H9 (cell line): ENCODE results near the gene SPDYE1. TPM values are rescaled to one million over a fixed set of nuclear protein-coding genes. Genes with fewer than 3 reads are reported as not detected.

Experiments used
- DNase-seq: peaks from one replicate; pipeline ENCODE4 v3.0.0-alpha.2; 2017
- H2AFZ ChIP-seq: one replicate; pipeline ENCODE4 v1.6.1; 2013; ENCODE audit warnings: mild to moderate bottlenecking, low read length, control low read depth, moderate library complexity
- H2AK5ac ChIP-seq: 2 replicates; pipeline ENCODE4 v1.6.1; 2013; ENCODE audit warnings: low read length, control low read depth, mixed read lengths; ENCODE audit not compliant: insufficient read length
- H2BK120ac ChIP-seq: one replicate; pipeline ENCODE4 v1.6.1; 2013; ENCODE audit warnings: low read depth, mild to moderate bottlenecking, low read length, control low read depth, inconsistent platforms; ENCODE audit not compliant: poor library complexity, severe bottlenecking
- H2BK12ac ChIP-seq: 2 replicates; pipeline ENCODE4 v1.6.1; 2013; ENCODE audit warnings: low read length, control low read depth, mixed read lengths, low read depth; ENCODE audit not compliant: insufficient read length
- H2BK15ac ChIP-seq: 2 replicates; pipeline ENCODE4 v1.6.1; 2013; ENCODE audit warnings: low read depth, low read length, control low read depth
- H2BK20ac ChIP-seq: one replicate; pipeline ENCODE4 v1.6.1; 2013; ENCODE audit warnings: low read depth, mild to moderate bottlenecking, low read length, control low read depth, inconsistent platforms; ENCODE audit not compliant: poor library complexity, severe bottlenecking
- H2BK5ac ChIP-seq: 2 replicates; pipeline ENCODE4 v1.6.1; 2013; ENCODE audit warnings: low read length, control low read depth, mixed read lengths; ENCODE audit not compliant: insufficient read length
- H3K14ac ChIP-seq: 2 replicates; pipeline ENCODE4 v1.6.1; 2013; ENCODE audit warnings: low read length, control low read depth; ENCODE audit not compliant: insufficient read depth
- H3K18ac ChIP-seq: 2 replicates; pipeline ENCODE4 v1.6.1; 2013; ENCODE audit warnings: low read depth, mild to moderate bottlenecking, mixed read lengths, low read length, control low read depth; ENCODE audit not compliant: insufficient read length
- H3K23ac ChIP-seq: 2 replicates; pipeline ENCODE4 v1.6.1; 2013; ENCODE audit warnings: low read length, control low read depth, mixed read lengths, low read depth; ENCODE audit not compliant: insufficient read length
- H3K23me2 ChIP-seq: 2 replicates; pipeline ENCODE4 v1.6.1; 2013; ENCODE audit warnings: low read depth, mild to moderate bottlenecking, mixed read lengths, low read length, control low read depth; ENCODE audit not compliant: insufficient read length, poor library complexity, severe bottlenecking
- H3K27ac ChIP-seq: 2 replicates; pipeline ENCODE4 v1.5.1; 2013; ENCODE audit warnings: low read length, control low read depth, mixed read lengths, low read depth; ENCODE audit not compliant: insufficient read length
- H3K27me3 ChIP-seq: 2 replicates; pipeline ENCODE4 v1.6.1; 2013; ENCODE audit warnings: low read length, control low read depth, inconsistent platforms; ENCODE audit not compliant: insufficient read depth
- H3K4ac ChIP-seq: 2 replicates; pipeline ENCODE4 v1.6.1; 2013; ENCODE audit warnings: low read depth, mild to moderate bottlenecking, control low read depth, inconsistent platforms, low read length, moderate library complexity
- H3K4me1 ChIP-seq: 2 replicates; pipeline ENCODE4 v1.6.1; 2013; ENCODE audit warnings: low read length, control low read depth, inconsistent platforms; ENCODE audit not compliant: insufficient read depth
- H3K4me2 ChIP-seq: 2 replicates; pipeline ENCODE4 v1.6.1; 2013; ENCODE audit warnings: low read length, control low read depth, mixed read lengths; ENCODE audit not compliant: insufficient read length, insufficient read depth
- H3K56ac ChIP-seq: 2 replicates; pipeline ENCODE4 v1.6.1; 2013; ENCODE audit warnings: low read depth, mild to moderate bottlenecking, mixed read lengths, low read length, control low read depth; ENCODE audit not compliant: insufficient read length
- H3K79me1 ChIP-seq: 2 replicates; pipeline ENCODE4 v1.6.1; 2013; ENCODE audit warnings: low read depth, mild to moderate bottlenecking, moderate library complexity, low read length, control low read depth, inconsistent platforms; ENCODE audit not compliant: insufficient read depth, poor library complexity, severe bottlenecking
- H3K79me2 ChIP-seq: 2 replicates; pipeline ENCODE4 v1.6.1; 2013; ENCODE audit warnings: low read length, control low read depth, inconsistent platforms; ENCODE audit not compliant: insufficient read depth
- H3K9ac ChIP-seq: 2 replicates; pipeline ENCODE4 v1.6.1; 2013; ENCODE audit warnings: low read length, control low read depth, mixed read lengths; ENCODE audit not compliant: insufficient read length; ENCODE audit errors: extremely low read depth
- H3K9me3 ChIP-seq: one replicate; pipeline ENCODE4 v1.6.1; 2013; ENCODE audit warnings: low read depth, low read length, inconsistent platforms; ENCODE audit not compliant: control insufficient read depth
- H3T11ph ChIP-seq: one replicate; pipeline ENCODE4 v1.6.1; 2013; ENCODE audit warnings: mild to moderate bottlenecking, low read length, control low read depth, inconsistent platforms
- H4K20me1 ChIP-seq: one replicate; pipeline ENCODE4 v1.6.1; 2013; ENCODE audit not compliant: control insufficient read depth, insufficient read length, insufficient read depth
- H4K5ac ChIP-seq: 2 replicates; pipeline ENCODE4 v1.6.1; 2013; ENCODE audit warnings: low read depth, mild to moderate bottlenecking, mixed read lengths, low read length, control low read depth; ENCODE audit not compliant: insufficient read length
- H4K8ac ChIP-seq: replicated peaks from 2 replicates; pipeline ENCODE4 v1.6.1; 2013; ENCODE audit warnings: low read length, control low read depth, mixed read lengths, low read depth; ENCODE audit not compliant: insufficient read length
- H4K91ac ChIP-seq: 2 replicates; pipeline ENCODE4 v1.6.1; 2013; ENCODE audit warnings: low read depth, mild to moderate bottlenecking, moderate library complexity, mixed read lengths, low read length, control low read depth; ENCODE audit not compliant: insufficient read length
- H3K27ac Mint-ChIP-seq, 3 experiments: 2 replicates in 2 of 3; 3 replicates in 1 of 3; pipeline ENCODE4 v1.8.0; 2020 to 2021; ENCODE audit warnings: mixed read lengths in 3 of 3, mild to moderate bottlenecking in 1 of 3, moderate library complexity in 1 of 3
- H3K27me3 Mint-ChIP-seq: 2 replicates; pipeline ENCODE4 v1.8.0; 2021; ENCODE audit warnings: low read depth, mild to moderate bottlenecking, moderate library complexity, mixed read lengths
- H3K36me3 Mint-ChIP-seq, 3 experiments: 2 replicates in 2 of 3; 3 replicates in 1 of 3; pipeline ENCODE4 v1.8.0; 2020 to 2021; ENCODE audit warnings: low read depth in 3 of 3, mixed read lengths in 3 of 3; ENCODE audit not compliant: insufficient read depth in 1 of 3
- H3K4me1 Mint-ChIP-seq, 2 experiments: 2 replicates each; pipeline ENCODE4 v1.8.0; 2020; ENCODE audit warnings: mixed read lengths in 2 of 2
- H3K4me3 Mint-ChIP-seq, 2 experiments: 2 replicates in 1 of 2; 3 replicates in 1 of 2; pipeline ENCODE4 v1.8.0; 2020 to 2021; ENCODE audit warnings: mild to moderate bottlenecking in 2 of 2, mixed read lengths in 2 of 2, moderate library complexity in 1 of 2
- H3K9me3 Mint-ChIP-seq, 2 experiments: 2 replicates in 1 of 2; 3 replicates in 1 of 2; pipeline ENCODE4 v1.8.0; 2020; ENCODE audit warnings: mild to moderate bottlenecking in 2 of 2, mixed read lengths in 2 of 2, moderate library complexity in 1 of 2
- CTCF ChIP-seq: fragments of 200-600 bp; sonication (generic); conservative IDR thresholded peaks from 3 replicates; pipeline ENCODE4 v1.8.0; 2021; ENCODE audit warnings: antibody characterized with exemption, mild to moderate bottlenecking
- WGBS: extraction: QIAGEN DNeasy Blood & Tissue Kit; methylation state at CpG from one replicate; pipeline ENCODE4 v1.1.7; 2013; ENCODE audit warnings: missing lambda C conversion rate, low lambda C conversion rate, mixed read lengths; ENCODE audit not compliant: insufficient read length; ENCODE audit errors: extremely low coverage; 5-methylcytosine and 5-hydroxymethylcytosine counted together
- total RNA-seq: library from RNA; stranded (reverse); gene quantifications from 2 replicates; pipeline ENCODE4 v1.2.1, GENCODE V29; 2021

Gene SPDYE1
- total RNA-seq, 1 experiment from 2014 or later, result not detected

- H3K27me3 Mint-ChIP-seq, result no peaks in the 10 kb centered on the region
- H3K9me3 Mint-ChIP-seq, result no peaks in the 10 kb centered on the region; a peak in 2 of 5 replicates
- H2BK20ac ChIP-seq, result no peak overlapping the region
- no peak overlapping the region for H3K27ac Mint-ChIP-seq
- H4K8ac ChIP-seq, result no peak overlapping the region
- no peak overlapping the region for H3K14ac ChIP-seq
- H3K9ac ChIP-seq, result no peak overlapping the region
- no peak overlapping the region for H2BK5ac ChIP-seq
- H3K4me2 ChIP-seq, result no peak overlapping the region
- no peak overlapping the region for H2AK5ac ChIP-seq
- no peak overlapping the region for H3K27ac ChIP-seq
- H3T11ph ChIP-seq, result no peak overlapping the region
- no peak overlapping the region for H3K18ac ChIP-seq
- H4K91ac ChIP-seq, result no peak overlapping the region
- peaks cover 16 to 66% (median 44%) of the 10 kb centered on the region in 3 experiments; a peak in 6 of 7 replicates for H3K36me3 Mint-ChIP-seq
- no peak overlapping the region for H3K56ac ChIP-seq
- H3K4me1 ChIP-seq, result no peaks in the 10 kb centered on the region; the same call in 1 of the 2 replicates
- H4K5ac ChIP-seq, result no peak overlapping the region
- TF ChIP-seq CTCF, result no peak
- no peaks in the 10 kb centered on the region for H3K79me2 ChIP-seq
- no peaks in the 10 kb centered on the region for H3K79me1 ChIP-seq
- WGBS, result no CpG with 5 or more reads among the region's 7 CpGs
- no peaks in the 10 kb centered on the region for H3K23me2 ChIP-seq
- H4K20me1 ChIP-seq, result no peaks in the 10 kb centered on the region
- H3K4me1 Mint-ChIP-seq, result peaks cover 5 to 7% of the 10 kb centered on the region in 2 experiments
- no peaks in the 10 kb centered on the region for H3K27me3 ChIP-seq
- no peak for DNase-seq
- H3K9me3 ChIP-seq, result no peaks in the 10 kb centered on the region
- H3K4me3 Mint-ChIP-seq, result no peak overlapping the region
- H3K4ac ChIP-seq, result no peak overlapping the region
- no peak overlapping the region for H2BK120ac ChIP-seq
- no peak overlapping the region for H2BK15ac ChIP-seq
- no peak overlapping the region for H2AFZ ChIP-seq
- H3K23ac ChIP-seq, result no peak overlapping the region
- H2BK12ac ChIP-seq, result no peak overlapping the region
These were observed 61.1 kb downstream of the SPDYE1 start for GRCh38 chr7:44058759-44059218.
